Urinary bladder (tissue), 4 donors: ENCODE results near the gene PDRG1. TPM values are rescaled to one million over a fixed set of nuclear protein-coding genes. Genes with fewer than 3 reads are reported as not detected.

Experiments
- DNase-seq: peaks from one replicate; pipeline ENCODE4 v3.0.0-alpha.2; 2015; ENCODE audit errors: extremely low spot score
- H3K27ac ChIP-seq: one replicate; pipeline ENCODE4 v1.5.1; 2013; ENCODE audit warnings: low read depth, mild to moderate bottlenecking, moderate library complexity
- H3K36me3 ChIP-seq: one replicate; pipeline ENCODE4 v1.6.1; 2013; ENCODE audit warnings: mild to moderate bottlenecking, moderate library complexity; ENCODE audit not compliant: insufficient read depth
- H3K4me1 ChIP-seq: one replicate; pipeline ENCODE4 v1.6.1; 2013; ENCODE audit warnings: mild to moderate bottlenecking, moderate library complexity; ENCODE audit not compliant: insufficient read depth
- H3K4me3 ChIP-seq: one replicate; pipeline ENCODE4 v1.5.1; 2013; ENCODE audit warnings: low read depth, low read length
- WGBS: extraction: QIAGEN DNeasy Blood & Tissue Kit; methylation state at CpG from one replicate; pipeline ENCODE4 v1.1.7; 2013; 5-methylcytosine and 5-hydroxymethylcytosine counted together
- polyA plus RNA-seq: library from polyadenylated mRNA; stranded (reverse); fragments of 200-250 nt; gene quantifications from one replicate; pipeline ENCODE4 v1.2.3, GENCODE V29; 2013
- total RNA-seq: library from RNA; depleted of rRNA; stranded (reverse); fragments of >200 nt; gene quantifications from one replicate; pipeline ENCODE4 v1.2.3, GENCODE V29; 2014
- donor health status: healthy with polysubstance abuse.
- donor health status: healthy.

PDRG1 gene
- total and polyA plus RNA-seq, 2 donors: 2.9 to 14.0 TPM

DNA sequence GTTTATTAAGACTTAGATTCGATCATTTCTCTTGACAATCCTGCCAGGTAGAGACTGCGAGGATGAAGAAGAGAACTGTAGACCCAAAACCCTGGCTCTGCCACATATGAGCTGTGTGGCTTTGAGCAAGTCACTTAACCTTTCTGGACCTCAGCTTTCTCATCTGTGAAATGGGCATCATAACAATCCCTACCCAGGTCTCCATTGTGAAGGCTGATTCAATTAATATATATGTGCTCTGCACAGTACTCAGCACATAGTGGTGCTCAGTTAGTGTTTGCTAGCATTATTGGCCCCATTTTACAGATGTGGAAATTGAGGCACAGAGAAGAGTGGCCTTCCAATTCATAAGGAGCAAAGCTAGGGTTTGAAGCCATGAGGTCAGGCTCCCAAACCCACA is 24.0 kb upstream of the PDRG1 start:
- Histone ChIP-seq H3K27ac (no peak overlapping the region), H3K4me3 (no peak overlapping the region), H3K36me3 (no peaks in the 10 kb centered on the region), H3K4me1 (no peaks in the 10 kb centered on the region)
- 85% methylated on average over 2 of the region's 2 CpGs for WGBS
- DNase-seq: no peak

DNA sequence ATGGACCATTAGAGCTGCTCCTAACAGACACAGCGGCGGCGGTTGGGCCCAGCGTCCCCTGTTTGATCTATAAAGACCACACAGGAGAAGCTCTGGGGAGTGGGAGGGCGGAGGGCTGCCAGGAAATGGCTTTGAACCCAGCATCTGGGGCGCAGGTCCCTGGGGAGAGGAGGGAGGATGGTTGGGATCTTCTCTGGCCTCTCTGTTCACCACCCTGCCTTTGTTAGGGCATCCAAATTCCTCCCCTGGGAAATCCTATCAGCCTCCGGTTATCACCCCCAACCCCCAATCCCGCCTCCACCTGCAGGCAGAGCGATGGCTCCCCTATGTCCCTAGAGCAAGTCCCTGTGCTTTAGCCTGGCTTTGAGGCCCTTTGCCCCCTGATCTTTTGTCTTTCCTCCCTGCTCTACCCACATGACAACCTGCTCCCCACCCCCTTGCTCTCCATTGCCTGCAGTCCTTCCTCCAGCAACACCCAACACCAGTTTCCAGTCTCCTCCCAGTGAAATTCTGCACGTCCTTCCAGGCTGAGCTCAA is 23.2 kb upstream of the PDRG1 start:
- H3K27ac ChIP-seq: no peak overlapping the region
- no peaks in the 10 kb centered on the region for H3K4me1 ChIP-seq
- no peak for DNase-seq
- H3K36me3 ChIP-seq: no peaks in the 10 kb centered on the region
- no peak overlapping the region for H3K4me3 ChIP-seq
- 10% methylated on average over 10 of the region's 10 CpGs for WGBS

GRCh38 chr20:31974296-31974695 is 22.4 kb upstream of the PDRG1 start:
- Histone ChIP-seq H3K4me3 (no peak overlapping the region), H3K4me1 (no peaks in the 10 kb centered on the region), H3K36me3 (no peaks in the 10 kb centered on the region), H3K27ac (no peak overlapping the region)
- no peak for DNase-seq
- 90% methylated on average over 2 of the region's 2 CpGs for WGBS

DNA sequence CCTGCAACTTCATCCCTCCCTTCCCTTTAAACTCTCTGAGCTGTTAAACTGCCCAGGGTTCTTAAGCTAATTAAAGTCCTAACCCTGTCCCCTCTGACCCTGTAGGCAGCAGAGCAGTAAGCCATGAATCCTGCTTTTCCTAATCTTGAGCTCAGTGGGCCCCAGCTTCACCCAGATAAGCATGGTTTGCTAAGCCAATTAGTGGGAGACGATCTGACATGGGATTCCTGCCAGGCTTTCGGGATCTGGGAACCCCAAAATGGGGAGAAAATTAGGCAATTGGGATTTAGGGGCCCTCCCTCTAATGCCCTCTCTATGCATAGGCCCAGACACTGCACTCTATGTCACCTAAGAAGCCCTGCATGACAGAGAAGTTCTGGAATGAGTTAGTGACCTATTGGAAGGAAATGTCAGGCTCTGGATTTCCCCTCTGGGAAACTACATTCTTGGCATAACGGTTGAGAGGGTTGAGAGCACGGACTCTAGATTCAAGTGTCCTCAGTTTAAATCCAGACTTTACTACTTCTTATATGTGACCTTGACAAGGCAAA is 20.7 kb upstream of the PDRG1 start:
- H3K4me1 ChIP-seq: no peaks in the 10 kb centered on the region
- no peak overlapping the region for H3K27ac ChIP-seq
- no peak for DNase-seq
- WGBS: 13% methylated on average over 4 of the region's 4 CpGs
- H3K4me3 ChIP-seq: no peak overlapping the region
- no peaks in the 10 kb centered on the region for H3K36me3 ChIP-seq

GRCh38 chr20:31969991-31970390 is 18.1 kb upstream of the PDRG1 start:
- Histone ChIP-seq H3K27ac (no peak overlapping the region), H3K36me3 (no peaks in the 10 kb centered on the region), H3K4me1 (no peaks in the 10 kb centered on the region), H3K4me3 (no peak overlapping the region)
- DNase-seq: no peak
- 65% methylated on average over 5 of the region's 5 CpGs for WGBS

- Histone ChIP-seq H3K27ac (no peak overlapping the region), H3K4me1 (no peaks in the 10 kb centered on the region), H3K4me3 (no peak overlapping the region), H3K36me3 (no peaks in the 10 kb centered on the region)
- 2% methylated on average over 57 of the region's 57 CpGs for WGBS
- peak; percentile 20 for DNase-seq
These were observed 16.7 kb upstream of the PDRG1 start for GRCh38 chr20:31968291-31969126.

GRCh38 chr20:31967830-31968249 is 16.0 kb upstream of the PDRG1 start, which contains the start of gene XKR7:
Gene XKR7 (plus strand): TSS chr20:31968151. CDS start chr20:31968176, 25 bp downstream.
- Histone ChIP-seq H3K36me3 (no peaks in the 10 kb centered on the region), H3K27ac (no peak within 1 kb of the TSS), H3K4me3 (no peak within 1 kb of the TSS), H3K4me1 (no peaks in the 10 kb centered on the region)
- 1% methylated on average over 38 of the region's 38 CpGs for WGBS
- DNase-seq: no peak

- WGBS: 6% methylated on average over 5 of the region's 5 CpGs
- H3K4me3 ChIP-seq: no peak overlapping the region
These were observed 15.3 kb upstream of the PDRG1 start for GRCh38 chr20:31966991-31967655.

GRCh38 chr20:31963889-31964288 is 12.0 kb upstream of the PDRG1 start:
- Histone ChIP-seq H3K4me3 (no peak overlapping the region), H3K36me3 (no peaks in the 10 kb centered on the region), H3K27ac (no peak overlapping the region), H3K4me1 (no peaks in the 10 kb centered on the region)
- WGBS: 67% methylated on average over 6 of the region's 6 CpGs
- no peak for DNase-seq

More at GRCh38 chr20:31966991-31967655, 15.3 kb upstream of the PDRG1 start:
- Histone ChIP-seq H3K4me1 (no peaks in the 10 kb centered on the region), H3K36me3 (no peaks in the 10 kb centered on the region), H3K27ac (no peak overlapping the region)
- DNase-seq: no peak

- no peaks in the 10 kb centered on the region for H3K36me3 ChIP-seq
- DNase-seq: no peak
- H3K27ac ChIP-seq: no peak overlapping the region
- 35% methylated on average over 2 of the region's 2 CpGs for WGBS
- no peaks in the 10 kb centered on the region for H3K4me1 ChIP-seq
- H3K4me3 ChIP-seq: no peak overlapping the region
These were observed 10.9 kb upstream of the PDRG1 start for GRCh38 chr20:31962761-31963160.

DNA sequence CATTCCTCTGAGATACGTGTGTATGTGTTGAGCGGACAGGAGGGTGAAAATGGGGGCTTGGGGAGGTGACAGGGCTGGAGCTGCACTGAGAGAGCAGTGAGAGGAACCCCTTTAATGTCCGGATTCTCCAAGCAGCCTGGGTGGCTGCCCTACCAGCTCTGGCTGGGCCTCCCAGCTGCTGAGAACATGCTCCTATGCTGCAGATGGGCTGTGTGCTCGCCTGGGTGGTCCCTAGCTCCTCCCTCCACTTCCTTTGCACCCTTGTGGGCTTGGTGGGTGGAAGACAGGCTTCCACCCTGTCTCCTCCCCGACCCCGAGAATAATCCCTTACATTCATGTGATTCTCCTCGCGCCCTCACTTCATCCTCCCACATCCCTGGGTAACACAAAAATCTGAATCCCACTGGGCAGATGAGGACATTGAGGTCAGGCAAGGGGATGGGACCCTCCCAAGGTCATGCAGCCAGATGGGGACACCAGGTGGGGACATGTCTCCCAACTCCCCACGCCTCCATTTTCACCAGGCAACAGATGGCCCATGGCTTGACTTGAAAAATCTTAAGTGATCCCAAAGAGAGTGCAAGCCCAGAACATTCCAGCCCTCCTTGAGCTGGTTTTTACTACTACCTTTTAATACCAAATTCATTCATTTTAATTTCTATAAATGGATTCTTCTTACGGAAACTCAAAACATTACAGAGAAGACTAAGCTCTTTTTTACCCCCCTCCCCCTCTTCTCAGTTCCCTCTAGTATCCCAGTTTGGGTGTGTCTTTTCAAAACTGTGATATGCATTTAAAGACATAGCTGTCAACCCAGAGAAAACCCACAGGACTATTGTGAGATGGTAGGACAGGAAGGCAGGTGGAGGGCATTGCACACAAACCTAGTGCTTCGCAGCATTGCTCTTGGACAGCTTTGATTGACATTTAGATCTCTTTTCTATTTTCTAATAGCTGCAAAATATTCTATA is 5.0 kb upstream of the PDRG1 start:
- H3K27ac ChIP-seq: no peak overlapping the region
- 33% methylated on average over 11 of the region's 11 CpGs for WGBS
- no peaks in the 10 kb centered on the region for H3K4me1 ChIP-seq
- no peak for DNase-seq
- no peak overlapping the region for H3K4me3 ChIP-seq
- no peaks in the 10 kb centered on the region for H3K36me3 ChIP-seq

DNA sequence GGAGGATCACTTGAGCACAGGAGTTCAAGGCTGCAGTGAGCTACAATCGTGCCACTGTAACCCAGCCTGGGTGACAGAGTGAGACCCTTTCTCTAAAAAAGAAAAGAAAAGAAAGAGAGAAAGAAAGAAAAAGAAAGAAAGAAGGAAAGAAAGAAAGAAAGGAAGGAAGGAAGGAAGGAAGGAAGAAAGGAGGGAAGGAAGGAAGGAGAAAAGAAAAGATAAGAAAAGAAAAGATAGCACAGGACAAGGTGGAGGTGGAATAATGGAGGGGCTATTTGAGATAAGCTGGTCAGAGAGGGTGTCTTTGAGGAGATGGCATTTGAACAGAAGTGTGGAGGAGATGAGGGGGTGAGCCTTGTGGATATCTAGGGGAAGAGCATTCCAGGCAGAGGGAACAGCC is 2.7 kb upstream of the PDRG1 start:
- no peaks in the 10 kb centered on the region for H3K36me3 ChIP-seq
- no peak for DNase-seq
- WGBS: 69% methylated on average over 1 of the region's 1 CpG
- no peaks in the 10 kb centered on the region for H3K4me1 ChIP-seq
- H3K4me3 ChIP-seq: no peak overlapping the region
- H3K27ac ChIP-seq: no peak overlapping the region
